Immature natural killer cell (primary cell): ENCODE data around the gene CA11. TPM values are rescaled to one million over a fixed set of nuclear protein-coding genes. Genes with fewer than 3 reads are reported as not detected.

Experiments
- DNase-seq, 3 donors: peaks; one replicate each; pipeline ENCODE4 v3.0.0; 2022; ENCODE audit warnings: mixed read lengths in 1 of 3
- H3K27ac Mint-ChIP-seq, 6 donors: one replicate each; pipeline ENCODE4 v1.8.0; 2020; ENCODE audit warnings: mixed read lengths in 6 of 6, mild to moderate bottlenecking in 5 of 6, inconsistent platforms in 4 of 6, moderate library complexity in 3 of 6
- H3K27me3 Mint-ChIP-seq, 3 donors: one replicate each; pipeline ENCODE4 v1.8.0; 2020 to 2021; ENCODE audit warnings: low read depth in 3 of 3, mild to moderate bottlenecking in 3 of 3, mixed read lengths in 3 of 3, moderate library complexity in 3 of 3, inconsistent platforms in 1 of 3
- H3K36me3 Mint-ChIP-seq, 3 donors: one replicate each; pipeline ENCODE4 v1.8.0; 2020; ENCODE audit warnings: mixed read lengths in 3 of 3, inconsistent platforms in 2 of 3, mild to moderate bottlenecking in 2 of 3
- H3K4me1 Mint-ChIP-seq, 2 donors: one replicate each; pipeline ENCODE4 v1.8.0; 2020; ENCODE audit warnings: inconsistent platforms in 2 of 2, mild to moderate bottlenecking in 2 of 2, mixed read lengths in 2 of 2, moderate library complexity in 1 of 2
- H3K4me3 Mint-ChIP-seq, 5 donors: one replicate each; pipeline ENCODE4 v1.8.0; 2020; ENCODE audit warnings: mild to moderate bottlenecking in 5 of 5, mixed read lengths in 5 of 5, inconsistent platforms in 3 of 5, moderate library complexity in 3 of 5
- H3K9me3 Mint-ChIP-seq, 6 donors: one replicate each; pipeline ENCODE4 v1.8.0; 2020; ENCODE audit warnings: mild to moderate bottlenecking in 6 of 6, mixed read lengths in 6 of 6, inconsistent platforms in 4 of 6, moderate library complexity in 3 of 6
- polyA plus RNA-seq, 3 donors: library from polyadenylated mRNA; unstranded; fragments of 300-500 nt; fragmentation: Illumina TruSeq; gene quantifications; one replicate each; pipeline ENCODE4 v1.2.3, GENCODE V29; 2021

CA11 gene
- polyA plus RNA-seq, 3 donors from 2014 or later, result 1.8 to 16.4 (median 3.6) TPM

DNA sequence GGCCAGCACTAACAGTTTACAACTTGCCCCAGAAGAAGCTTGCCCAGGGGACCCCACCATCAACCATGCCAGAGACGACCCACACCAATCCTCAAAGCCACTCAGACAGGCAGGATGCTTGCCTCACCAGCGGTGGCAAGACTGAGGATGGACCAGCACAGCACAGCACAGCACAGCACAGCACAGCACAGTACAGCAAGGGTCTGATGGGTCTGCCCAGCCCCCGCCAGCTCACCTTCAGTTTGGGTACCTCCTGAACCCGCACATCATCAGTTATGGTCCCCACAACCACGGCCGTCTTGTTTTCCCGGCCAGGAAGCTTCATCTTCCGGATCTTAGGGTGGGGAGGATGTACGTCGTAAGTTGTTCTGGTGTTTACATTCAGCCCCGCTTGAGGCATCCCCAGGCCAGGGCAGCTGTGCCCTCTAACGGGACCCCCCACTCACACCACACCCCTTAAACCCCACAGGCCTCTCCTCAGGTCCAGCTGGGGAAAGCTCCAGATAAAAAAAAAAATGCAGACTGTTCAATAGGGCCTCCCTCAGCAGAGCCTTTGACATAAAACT is 29.4 kb downstream of the CA11 start:
- peak overlapping the region; percentile 40 to 66 (median 57) for H3K4me3 Mint-ChIP-seq
- H3K9me3 Mint-ChIP-seq, result no peaks in the 10 kb centered on the region
- peaks cover 39 to 47% of the 10 kb centered on the region in 2 donors for H3K4me1 Mint-ChIP-seq
- peak overlapping the region in 4 of 6 donors; percentile 45 to 99 (median 68) for H3K27ac Mint-ChIP-seq
- DNase-seq, result no peak
- peaks cover 4 to 11% (median 10%) of the 10 kb centered on the region in 3 donors for H3K27me3 Mint-ChIP-seq
- peaks cover 8 to 22% (median 10%) of the 10 kb centered on the region in 3 donors for H3K36me3 Mint-ChIP-seq

DNA sequence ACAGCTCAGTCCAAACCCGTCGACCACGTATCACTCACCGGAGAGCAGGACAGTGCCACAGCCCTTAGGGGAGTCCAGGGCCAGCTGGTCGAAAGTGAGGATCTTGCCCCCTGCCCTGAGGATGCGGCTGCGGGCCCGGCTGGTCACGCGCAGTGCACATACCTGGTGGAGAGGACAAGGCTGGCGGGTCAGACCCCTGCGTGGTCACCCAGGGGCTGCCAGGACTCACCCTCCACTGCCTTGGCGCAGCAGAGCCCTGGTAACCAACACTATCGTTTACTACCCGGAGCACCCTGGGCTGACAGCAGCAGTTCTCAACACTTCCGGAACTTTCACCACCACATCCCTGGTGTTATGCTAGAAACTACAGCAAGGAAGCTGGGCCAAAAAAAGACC is 29.9 kb downstream of the CA11 start:
- no peak for DNase-seq
- peaks cover 37 to 44% of the 10 kb centered on the region in 2 donors for H3K4me1 Mint-ChIP-seq
- H3K27me3 Mint-ChIP-seq, result peaks cover 4 to 11% (median 10%) of the 10 kb centered on the region in 3 donors
- H3K4me3 Mint-ChIP-seq, result peak overlapping the region in 4 of 5 donors; percentile 40 to 66 (median 58)
- H3K36me3 Mint-ChIP-seq, result peaks cover 8 to 19% (median 10%) of the 10 kb centered on the region in 3 donors
- H3K27ac Mint-ChIP-seq, result peak overlapping the region in 4 of 6 donors; percentile 45 to 99 (median 64)
- H3K9me3 Mint-ChIP-seq, result no peaks in the 10 kb centered on the region

GRCh38 chr19:48615231-48616040 is 30.6 kb downstream of the CA11 start:
- Mint-ChIP-seq H3K9me3 (no peaks in the 10 kb centered on the region), H3K4me3 (peak overlapping the region in 1 of 5 donors; percentile 24), H3K27ac (peak overlapping the region in 1 of 6 donors; percentile 53), H3K36me3 (peaks cover 8 to 19% (median 10%) of the 10 kb centered on the region in 3 donors), H3K4me1 (peaks cover 37 to 44% of the 10 kb centered on the region in 2 donors), H3K27me3 (peaks cover 4 to 12% (median 10%) of the 10 kb centered on the region in 3 donors)
- DNase-seq, result no peak

DNA sequence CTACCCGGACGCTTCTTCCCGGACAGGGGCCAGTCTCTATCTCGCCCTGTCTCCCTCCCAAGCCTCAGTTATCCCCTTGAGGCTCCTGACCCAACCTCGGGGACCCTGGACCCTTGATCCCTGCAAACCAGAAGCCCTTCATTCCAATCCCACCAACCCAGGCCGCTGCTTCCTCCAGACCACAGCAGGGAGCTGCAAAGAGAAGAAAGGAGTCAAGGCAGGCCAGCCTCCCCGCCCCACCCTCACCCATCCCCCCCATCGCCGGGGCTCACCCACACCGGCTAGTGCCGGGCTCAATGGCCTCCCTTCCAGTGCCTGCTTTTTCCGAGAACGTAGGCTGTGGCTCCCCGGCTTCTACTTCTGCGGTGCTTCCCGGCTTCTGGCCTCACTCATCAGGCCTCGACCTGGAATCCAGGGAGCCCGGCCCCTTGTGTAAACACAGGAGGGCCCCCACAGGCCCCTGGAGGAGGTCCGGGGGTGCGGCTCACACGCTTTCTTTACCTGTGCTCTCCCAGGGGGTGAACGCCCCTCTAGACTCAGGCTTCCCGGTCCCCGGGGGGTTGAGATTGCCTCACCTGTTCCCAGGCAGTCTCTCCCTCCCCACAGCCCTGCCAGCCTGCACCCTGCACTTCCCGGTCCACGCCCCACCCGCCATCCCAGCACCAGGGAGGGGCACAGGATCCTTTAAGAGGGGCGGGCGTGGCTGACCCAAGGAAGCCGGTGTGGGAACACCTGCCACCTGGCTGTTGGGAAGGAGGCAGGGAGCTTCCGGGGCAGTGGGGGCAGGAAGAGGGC is 31.4 kb downstream of the CA11 start, which contains the start of gene FAM83E:
Gene FAM83E (minus strand): TSS at position 641 of the 795 bp plus-strand sequence. CDS start 1,704 bp downstream, outside the sequence.
- H3K27ac Mint-ChIP-seq, result peak within 1 kb of the TSS in 5 of 6 donors; percentile 5 to 70 (median 51)
- H3K9me3 Mint-ChIP-seq, result no peaks in the 10 kb centered on the region
- DNase-seq, result no peak
- H3K4me1 Mint-ChIP-seq, result peaks cover 30 to 36% of the 10 kb centered on the region in 2 donors
- peaks cover 4 to 12% (median 10%) of the 10 kb centered on the region in 3 donors for H3K27me3 Mint-ChIP-seq
- peak within 1 kb of the TSS in 1 of 5 donors; percentile 24 for H3K4me3 Mint-ChIP-seq
- peaks cover 8 to 19% (median 10%) of the 10 kb centered on the region in 3 donors for H3K36me3 Mint-ChIP-seq

GRCh38 chr19:48613852-48614435 is 32.0 kb downstream of the CA11 start:
- DNase-seq, result no peak
- Mint-ChIP-seq H3K4me3 (no peak overlapping the region), H3K27me3 (peaks cover 2 to 7% (median 7%) of the 10 kb centered on the region in 3 donors), H3K27ac (peak overlapping the region in 4 of 6 donors; percentile 5 to 70 (median 48)), H3K9me3 (no peaks in the 10 kb centered on the region), H3K36me3 (peaks cover 8 to 19% (median 10%) of the 10 kb centered on the region in 3 donors), H3K4me1 (peaks cover 27 to 29% of the 10 kb centered on the region in 2 donors)

DNA sequence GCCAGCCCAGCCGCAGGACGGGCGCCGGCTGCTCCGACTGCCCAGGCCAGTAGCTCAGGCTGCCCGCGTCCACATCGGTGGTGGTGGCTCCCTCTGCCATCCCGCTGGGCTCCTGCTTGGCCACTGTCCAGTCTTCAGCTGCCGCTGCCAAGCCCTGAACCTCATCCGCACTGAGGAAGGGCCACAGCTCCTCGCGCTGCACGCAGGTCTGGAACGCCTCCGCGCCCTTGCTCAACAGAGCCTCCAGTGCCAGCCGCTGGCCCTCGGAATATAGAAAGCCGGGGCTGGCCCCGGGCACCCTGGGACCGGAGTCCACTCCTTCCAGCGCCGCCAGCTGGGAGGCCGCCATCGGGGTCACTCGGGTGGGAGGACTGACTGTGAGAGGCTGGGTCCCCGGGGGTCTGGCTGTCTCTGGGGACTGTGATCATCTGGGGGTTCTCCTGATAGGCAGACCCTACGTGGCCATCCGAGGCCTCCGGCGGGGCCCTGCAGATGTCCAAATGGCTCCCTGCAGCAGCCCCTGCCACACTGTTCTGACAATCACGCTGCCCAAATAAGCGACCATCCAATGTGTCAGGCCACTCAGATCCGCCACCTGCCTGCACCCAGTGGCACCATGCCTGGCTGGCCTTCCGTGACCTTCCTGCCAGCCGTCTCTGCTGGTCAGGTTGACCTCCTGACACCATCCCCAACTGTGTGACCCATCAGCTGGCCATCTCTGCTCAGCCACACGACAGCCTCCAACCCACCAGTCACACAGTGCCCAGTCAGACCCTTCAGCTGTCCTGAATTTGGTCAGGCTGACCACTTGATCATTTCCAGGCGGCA is 32.7 kb downstream of the CA11 start:
- Mint-ChIP-seq H3K4me1 (peaks cover 22 to 26% of the 10 kb centered on the region in 2 donors), H3K27me3 (peaks cover 0 to 7% (median 5%) of the 10 kb centered on the region in 3 donors), H3K27ac (peak overlapping the region in 2 of 6 donors; percentile 45 to 70), H3K9me3 (no peaks in the 10 kb centered on the region), H3K36me3 (peaks cover 4 to 14% (median 5%) of the 10 kb centered on the region in 3 donors), H3K4me3 (no peak overlapping the region)
- DNase-seq, result no peak

DNA sequence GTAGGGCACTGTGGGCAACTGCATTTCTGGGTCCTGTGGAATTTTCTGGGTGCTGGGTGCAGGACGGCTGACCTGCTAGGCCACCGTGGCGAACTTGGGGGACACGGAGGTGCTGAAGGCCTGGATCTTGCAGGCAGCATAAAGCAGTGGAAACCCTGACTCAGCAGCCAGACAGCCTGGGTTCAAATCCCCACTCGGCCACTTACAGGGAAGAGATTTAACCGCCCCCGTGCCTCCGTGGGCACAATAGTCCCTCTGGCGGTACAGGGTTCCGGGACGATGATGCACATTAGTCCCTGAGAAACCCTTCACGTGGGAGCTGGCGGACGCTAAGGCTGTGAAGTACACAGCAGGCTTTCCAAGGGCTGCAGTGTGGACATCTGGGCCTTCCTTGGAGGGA is 34.1 kb downstream of the CA11 start:
- H3K4me3 Mint-ChIP-seq, result no peak overlapping the region
- no peaks in the 10 kb centered on the region for H3K9me3 Mint-ChIP-seq
- H3K4me1 Mint-ChIP-seq, result peaks cover 9 to 14% of the 10 kb centered on the region in 2 donors
- peaks cover 4 to 13% (median 5%) of the 10 kb centered on the region in 3 donors for H3K36me3 Mint-ChIP-seq
- H3K27ac Mint-ChIP-seq, result no peak overlapping the region
- H3K27me3 Mint-ChIP-seq, result peaks cover 0 to 7% (median 5%) of the 10 kb centered on the region in 3 donors
- no peak for DNase-seq

- no peak overlapping the region for H3K27ac Mint-ChIP-seq
- no peak overlapping the region for H3K4me3 Mint-ChIP-seq
- no peaks in the 10 kb centered on the region for H3K9me3 Mint-ChIP-seq
- no peak for DNase-seq
- H3K27me3 Mint-ChIP-seq, result peaks cover 0 to 4% (median 3%) of the 10 kb centered on the region in 3 donors
- peaks cover 0 to 5% (median 0%) of the 10 kb centered on the region in 3 donors for H3K36me3 Mint-ChIP-seq
- peaks cover 0 to 6% of the 10 kb centered on the region in 2 donors for H3K4me1 Mint-ChIP-seq
Measured at GRCh38 chr19:48609571-48610108, 36.3 kb downstream of the CA11 start.

GRCh38 chr19:48608798-48609263 is 37.2 kb downstream of the CA11 start:
- Mint-ChIP-seq H3K4me1 (peaks cover 0 to 6% of the 10 kb centered on the region in 2 donors), H3K9me3 (no peaks in the 10 kb centered on the region), H3K27me3 (peaks cover 0 to 3% (median 1%) of the 10 kb centered on the region in 3 donors), H3K4me3 (peak overlapping the region in 1 of 5 donors; percentile 29), H3K36me3 (peaks cover 0 to 3% (median 0%) of the 10 kb centered on the region in 3 donors), H3K27ac (no peak overlapping the region)
- DNase-seq, result peak in 1 of 3 donors; percentile 38

GRCh38 chr19:48607359-48607755 is 38.6 kb downstream of the CA11 start:
- peaks cover 0 to 5% of the 10 kb centered on the region in 2 donors for H3K4me1 Mint-ChIP-seq
- H3K4me3 Mint-ChIP-seq, result no peak overlapping the region
- H3K36me3 Mint-ChIP-seq, result no peaks in the 10 kb centered on the region
- no peaks in the 10 kb centered on the region for H3K9me3 Mint-ChIP-seq
- no peak for DNase-seq
- peaks cover 0 to 1% (median 0%) of the 10 kb centered on the region in 3 donors for H3K27me3 Mint-ChIP-seq
- no peak overlapping the region for H3K27ac Mint-ChIP-seq

DNA sequence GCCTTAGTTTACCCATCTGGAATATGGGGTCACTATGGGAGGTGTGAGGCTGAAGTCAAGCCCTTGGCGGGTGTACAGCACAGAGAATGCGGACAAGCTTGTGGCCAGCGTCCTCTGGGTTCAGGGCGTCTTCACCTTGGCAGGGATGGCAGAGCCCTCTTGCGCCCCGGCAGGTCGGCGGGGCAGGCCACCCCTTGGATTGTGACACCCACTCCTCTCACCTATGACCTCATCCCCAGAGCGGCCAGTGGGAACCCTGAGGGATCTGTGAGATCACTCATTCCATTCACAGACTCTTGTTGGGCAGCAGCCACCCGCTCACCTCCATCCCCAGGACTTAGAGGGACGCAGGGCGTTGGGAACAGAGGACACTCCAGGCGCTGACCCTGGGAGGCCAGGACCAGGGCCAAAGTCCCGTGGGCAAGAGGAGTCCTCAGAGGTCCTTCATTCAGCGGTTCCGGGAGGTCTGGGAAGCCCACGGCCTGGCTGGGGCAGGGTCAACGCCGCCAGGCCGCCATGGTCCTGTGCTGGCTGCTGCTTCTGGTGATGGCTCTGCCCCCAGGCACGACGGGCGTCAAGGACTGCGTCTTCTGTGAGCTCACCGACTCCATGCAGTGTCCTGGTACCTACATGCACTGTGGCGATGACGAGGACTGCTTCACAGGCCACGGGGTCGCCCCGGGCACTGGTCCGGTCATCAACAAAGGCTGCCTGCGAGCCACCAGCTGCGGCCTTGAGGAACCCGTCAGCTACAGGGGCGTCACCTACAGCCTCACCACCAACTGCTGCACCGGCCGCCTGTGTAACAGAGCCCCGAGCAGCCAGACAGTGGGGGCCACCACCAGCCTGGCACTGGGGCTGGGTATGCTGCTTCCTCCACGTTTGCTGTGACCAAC is 39.3 kb downstream of the CA11 start, which contains the start of gene SPACA4:
Gene SPACA4 (plus strand): TSS at position 280 of the 896 bp plus-strand sequence. CDS start 237 bp downstream, at position 517.
- Mint-ChIP-seq H3K27me3 (peaks cover 0 to 1% (median 0%) of the 10 kb centered on the region in 3 donors), H3K4me1 (peaks cover 0 to 5% of the 10 kb centered on the region in 2 donors), H3K9me3 (no peaks in the 10 kb centered on the region), H3K36me3 (no peaks in the 10 kb centered on the region), H3K27ac (no peak within 1 kb of the TSS), H3K4me3 (no peak within 1 kb of the TSS)
- DNase-seq, result no peak
